Natural killer cell (primary cell): ENCODE measurements around the gene TUB. TPM values are rescaled to one million over a fixed set of nuclear protein-coding genes. Genes with fewer than 3 reads are reported as not detected.

ENCODE experiments used
- ATAC-seq, 3 donors: fragments of 150-1000 bp in 2 of 3; fragments of 200-7000 bp in 1 of 3; cut with Tn5 transposase; 1 replicate in 1 of 3; 2 replicates in 2 of 3; pipeline ENCODE4 v1.10.0; 2021; ENCODE audit warnings: mild to moderate bottlenecking in 2 of 3, moderate library complexity in 2 of 3
- DNase-seq, 2 donors: peaks; one replicate each; pipeline versions ENCODE4 v3.0.0 to v3.0.0-alpha.2; 2013 to 2021; ENCODE audit warnings: mixed read lengths in 1 of 2
- H3K27ac ChIP-seq: one replicate; pipeline ENCODE4 v1.5.1; 2013; ENCODE audit warnings: mild to moderate bottlenecking, low read length
- H3K27me3 ChIP-seq: one replicate; pipeline ENCODE4 v1.6.1; 2013; ENCODE audit warnings: low read length; ENCODE audit not compliant: control insufficient read depth, insufficient read depth
- H3K36me3 ChIP-seq: one replicate; pipeline ENCODE4 v1.6.1; 2013; ENCODE audit warnings: low read length; ENCODE audit not compliant: control insufficient read depth, insufficient read depth
- H3K4me1 ChIP-seq: one replicate; pipeline ENCODE4 v1.6.1; 2013; ENCODE audit warnings: low read length; ENCODE audit not compliant: control insufficient read depth, insufficient read depth
- H3K4me3 ChIP-seq: one replicate; pipeline ENCODE4 v1.5.1; 2013; ENCODE audit warnings: low read length
- H3K9me3 ChIP-seq: one replicate; pipeline ENCODE4 v1.6.1; 2013; ENCODE audit warnings: low read length; ENCODE audit not compliant: control insufficient read depth, insufficient read depth
- H3K27ac Mint-ChIP-seq, 2 donors: one replicate each; pipeline ENCODE4 v1.8.0; 2022; ENCODE audit warnings: mild to moderate bottlenecking in 2 of 2, mixed read lengths in 2 of 2, moderate library complexity in 1 of 2
- H3K27me3 Mint-ChIP-seq, 2 donors: one replicate each; pipeline ENCODE4 v1.8.0; 2022; ENCODE audit warnings: low read depth in 2 of 2, mixed read lengths in 2 of 2
- H3K36me3 Mint-ChIP-seq: one replicate; pipeline ENCODE4 v1.8.0; 2022; ENCODE audit warnings: mixed read lengths
- H3K4me1 Mint-ChIP-seq, 2 donors: one replicate each; pipeline ENCODE4 v1.8.0; 2022; ENCODE audit warnings: mixed read lengths in 2 of 2
- H3K4me3 Mint-ChIP-seq: one replicate; pipeline ENCODE4 v1.8.0; 2022; ENCODE audit warnings: mild to moderate bottlenecking, moderate library complexity, mixed read lengths
- H3K9me3 Mint-ChIP-seq, 2 donors: one replicate each; pipeline ENCODE4 v1.8.0; 2022; ENCODE audit warnings: mixed read lengths in 2 of 2
- WGBS: methylation state at CpG from one replicate; pipeline ENCODE4 v1.1.7; 2013; ENCODE audit warnings: missing lambda C conversion rate; ENCODE audit not compliant: insufficient coverage; 5-methylcytosine and 5-hydroxymethylcytosine counted together
- intact Hi-C: fragments of 100-400 bp; cut with micrococcal nuclease; formaldehyde crosslinking; loops from one replicate; pipeline ENCODE4 v1.14.2; 2022
- total RNA-seq, 4 donors: library from RNA; stranded (reverse); fragments of 120-200 nt in 1 of 4; gene quantifications; one replicate each; pipeline versions ENCODE4 v1.2.3 to v1.2.4, GENCODE V29; 2013 to 2022
- TF ChIP-seq, protein P1 (sequence below): fragments of 200-600 bp; IDR thresholded peaks from one replicate; pipeline ENCODE4 v1.8.0; 2022; ENCODE audit warnings: antibody characterized with exemption

TUB gene
- total RNA-seq, 3 donors from 2014 or later (not counting 1 experiment from before 2014, with no cell fraction given), result not detected

DNA sequence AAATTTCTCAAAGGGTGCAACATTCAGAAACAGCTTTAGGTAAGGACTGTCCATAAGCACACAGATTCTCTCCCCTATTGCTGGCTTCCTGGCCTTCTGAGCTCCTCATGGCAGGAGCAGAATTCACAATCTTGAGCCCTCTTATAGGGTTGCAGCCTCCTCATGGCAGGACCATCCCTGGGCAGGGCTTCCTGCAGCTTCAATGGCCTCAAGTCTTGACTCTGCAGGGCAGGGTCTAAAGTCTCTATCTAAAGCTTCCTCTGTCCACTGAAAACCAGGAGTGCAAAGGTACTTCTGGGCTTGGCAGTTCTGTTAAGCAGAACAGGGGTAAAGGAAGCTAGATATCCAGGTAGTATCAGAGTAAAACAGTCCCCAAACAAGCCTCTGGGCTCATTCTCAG lies 28.7 kb downstream of the TUB start:
- TF ChIP-seq, protein P1, sequence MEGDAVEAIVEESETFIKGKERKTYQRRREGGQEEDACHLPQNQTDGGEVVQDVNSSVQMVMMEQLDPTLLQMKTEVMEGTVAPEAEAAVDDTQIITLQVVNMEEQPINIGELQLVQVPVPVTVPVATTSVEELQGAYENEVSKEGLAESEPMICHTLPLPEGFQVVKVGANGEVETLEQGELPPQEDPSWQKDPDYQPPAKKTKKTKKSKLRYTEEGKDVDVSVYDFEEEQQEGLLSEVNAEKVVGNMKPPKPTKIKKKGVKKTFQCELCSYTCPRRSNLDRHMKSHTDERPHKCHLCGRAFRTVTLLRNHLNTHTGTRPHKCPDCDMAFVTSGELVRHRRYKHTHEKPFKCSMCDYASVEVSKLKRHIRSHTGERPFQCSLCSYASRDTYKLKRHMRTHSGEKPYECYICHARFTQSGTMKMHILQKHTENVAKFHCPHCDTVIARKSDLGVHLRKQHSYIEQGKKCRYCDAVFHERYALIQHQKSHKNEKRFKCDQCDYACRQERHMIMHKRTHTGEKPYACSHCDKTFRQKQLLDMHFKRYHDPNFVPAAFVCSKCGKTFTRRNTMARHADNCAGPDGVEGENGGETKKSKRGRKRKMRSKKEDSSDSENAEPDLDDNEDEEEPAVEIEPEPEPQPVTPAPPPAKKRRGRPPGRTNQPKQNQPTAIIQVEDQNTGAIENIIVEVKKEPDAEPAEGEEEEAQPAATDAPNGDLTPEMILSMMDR, result no peak
- Mint-ChIP-seq H3K27me3 (no peaks in the 10 kb centered on the region), H3K27ac (no peak overlapping the region), H3K4me1 (no peaks in the 10 kb centered on the region), H3K36me3 (no peaks in the 10 kb centered on the region), H3K4me3 (no peak overlapping the region), H3K9me3 (peaks cover under 1 to 3% of the 10 kb centered on the region in 2 donors)
- no peaks in the 10 kb centered on the region for H3K36me3 ChIP-seq
- H3K9me3 ChIP-seq, result peaks cover 11% of the 10 kb centered on the region
- H3K27ac ChIP-seq, result no peak overlapping the region
- intact Hi-C loops, result no loop called here
- DNase-seq (no peak), ATAC-seq (no peak)
- no peak overlapping the region for H3K4me3 ChIP-seq
- H3K4me1 ChIP-seq, result no peaks in the 10 kb centered on the region
- no peaks in the 10 kb centered on the region for H3K27me3 ChIP-seq

- Histone ChIP-seq H3K36me3 (no peaks in the 10 kb centered on the region), H3K27ac (no peak overlapping the region), H3K4me3 (no peak overlapping the region), H3K27me3 (no peaks in the 10 kb centered on the region), H3K4me1 (no peaks in the 10 kb centered on the region), H3K9me3 (peaks cover 11% of the 10 kb centered on the region)
- H3K4me1 Mint-ChIP-seq, result no peaks in the 10 kb centered on the region
- no peak for DNase-seq
- H3K36me3 Mint-ChIP-seq, result no peaks in the 10 kb centered on the region
- no peak overlapping the region for H3K4me3 Mint-ChIP-seq
- H3K27ac Mint-ChIP-seq, result no peak overlapping the region
- ATAC-seq, result no peak
- 92% methylated on average over 4 of the region's 4 CpGs for WGBS
- intact Hi-C loops, result no loop called here
- H3K27me3 Mint-ChIP-seq, result no peaks in the 10 kb centered on the region
- peaks cover 2 to 8% of the 10 kb centered on the region in 2 donors for H3K9me3 Mint-ChIP-seq
- TF ChIP-seq, protein P1, result no peak
Observed at GRCh38 chr11:8110396-8110795, 29.4 kb downstream of the TUB start.

- intact Hi-C loops, result no loop called here
- Mint-ChIP-seq H3K4me3 (no peak overlapping the region), H3K9me3 (peaks cover 2 to 8% of the 10 kb centered on the region in 2 donors), H3K27me3 (no peaks in the 10 kb centered on the region), H3K27ac (no peak overlapping the region), H3K36me3 (no peaks in the 10 kb centered on the region), H3K4me1 (no peaks in the 10 kb centered on the region)
- WGBS, result 88% methylated on average over 7 of the region's 8 CpGs
- H3K4me3 ChIP-seq, result no peak overlapping the region
- no peaks in the 10 kb centered on the region for H3K27me3 ChIP-seq
- no peak overlapping the region for H3K27ac ChIP-seq
- no peaks in the 10 kb centered on the region for H3K36me3 ChIP-seq
- H3K9me3 ChIP-seq, result peaks cover 11% of the 10 kb centered on the region
- DNase-seq (no peak), ATAC-seq (no peak)
- TF ChIP-seq, protein P1, result no peak
- H3K4me1 ChIP-seq, result no peaks in the 10 kb centered on the region
Observed at GRCh38 chr11:8111636-8112035, 30.6 kb downstream of the TUB start.

- no peak for DNase-seq
Observed at GRCh38 chr11:8122173-8122764, 41.3 kb downstream of the TUB start.

More at GRCh38 chr11:8122173-8122764, 41.3 kb downstream of the TUB start:
- Histone ChIP-seq H3K9me3 (no peaks in the 10 kb centered on the region), H3K27me3 (no peaks in the 10 kb centered on the region), H3K36me3 (no peaks in the 10 kb centered on the region), H3K4me3 (no peak overlapping the region), H3K27ac (no peak overlapping the region), H3K4me1 (no peaks in the 10 kb centered on the region)
- no peak overlapping the region for H3K27ac Mint-ChIP-seq
- peaks cover 2 to 7% of the 10 kb centered on the region in 2 donors for H3K27me3 Mint-ChIP-seq
- intact Hi-C loops, result no loop called here
- no peaks in the 10 kb centered on the region for H3K36me3 Mint-ChIP-seq
- no peaks in the 10 kb centered on the region for H3K9me3 Mint-ChIP-seq
- ATAC-seq, result no peak
- WGBS, result no CpG with 5 or more reads among the region's 1 CpG
- no peaks in the 10 kb centered on the region for H3K4me1 Mint-ChIP-seq
- TF ChIP-seq, protein P1, result no peak
- no peak overlapping the region for H3K4me3 Mint-ChIP-seq
